A204.1 (cell line): Measurements from ENCODE around the gene NUCKS1.

Experiments
- FAIRE-seq: peaks from 2 replicates; lab custom pipeline; 2012; peaks lifted over from hg19 to GRCh38; lab: Jason Lieb, UNC

NUCKS1 gene

DNA sequence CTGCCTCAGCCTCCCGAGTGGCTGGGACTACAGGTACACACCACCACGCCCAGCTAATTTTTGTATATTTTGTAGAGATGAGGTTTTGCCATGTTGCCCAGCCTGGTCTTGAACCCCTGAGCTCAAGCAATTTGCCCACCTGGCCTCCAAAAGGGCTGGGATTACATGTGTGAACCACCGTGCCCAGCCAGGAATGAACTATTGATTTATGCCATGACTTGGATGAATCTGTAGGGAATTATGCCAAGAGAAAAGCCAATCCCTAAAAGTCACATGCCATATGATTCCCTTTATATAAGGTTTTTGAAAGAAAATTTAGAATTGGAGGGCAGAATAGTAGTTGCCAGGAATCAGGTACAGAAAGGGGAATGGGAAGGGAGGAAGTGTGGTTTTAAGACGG is 50.6 kb downstream of the NUCKS1 start:
- no peak for FAIRE-seq

DNA sequence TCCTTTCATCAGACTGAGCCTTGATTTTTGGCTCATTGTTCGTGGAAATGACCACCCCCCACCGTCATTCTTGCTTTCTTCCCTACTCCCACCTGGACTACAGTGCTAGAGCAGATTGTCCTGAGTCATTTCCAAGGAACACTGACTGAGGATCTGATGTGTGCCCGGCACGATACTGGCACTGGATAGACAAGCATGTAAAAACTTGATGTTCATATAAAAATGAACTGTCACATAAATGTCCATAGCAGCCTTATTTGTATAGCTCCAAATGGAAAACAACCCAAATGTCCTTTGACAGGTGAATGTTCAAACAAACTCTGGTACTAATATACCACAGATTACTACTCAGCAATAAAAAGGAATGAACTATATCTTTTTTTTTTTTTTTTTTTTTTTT is 51.1 kb downstream of the NUCKS1 start:
- no peak for FAIRE-seq

DNA sequence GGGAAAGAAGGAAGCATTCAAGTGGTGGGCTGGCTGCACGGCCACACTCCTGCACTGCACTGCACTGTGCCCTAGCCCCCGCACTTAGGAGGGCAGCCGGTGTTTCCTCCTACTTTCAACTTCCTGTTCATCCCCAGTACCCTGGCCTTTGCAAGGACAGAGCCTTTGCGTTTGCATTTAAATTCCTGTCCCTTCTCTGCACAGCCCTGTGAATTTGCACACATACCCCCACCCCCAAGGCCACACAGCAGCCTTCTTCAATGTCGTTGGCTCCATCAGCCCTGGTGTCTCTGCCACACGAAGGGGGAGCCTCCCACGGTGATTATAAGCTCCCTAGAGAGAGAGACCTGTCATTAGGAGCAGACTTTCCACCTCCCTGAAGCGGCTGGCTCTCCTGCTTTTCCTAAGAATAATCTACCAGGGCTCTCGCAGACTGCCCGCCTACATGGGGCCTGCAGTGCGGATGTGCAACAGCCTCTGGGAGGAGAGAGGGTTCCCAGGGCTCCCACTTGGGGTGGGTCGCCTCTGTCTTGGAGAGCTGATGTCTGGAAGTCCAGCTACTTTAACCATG is 56.5 kb downstream of the NUCKS1 start:
- FAIRE-seq: no peak

- no peak for FAIRE-seq
Measured at GRCh38 chr1:205692423-205692822, 57.6 kb downstream of the NUCKS1 start.

- FAIRE-seq: no peak
Measured at GRCh38 chr1:205690122-205690756, 59.7 kb downstream of the NUCKS1 start.

DNA sequence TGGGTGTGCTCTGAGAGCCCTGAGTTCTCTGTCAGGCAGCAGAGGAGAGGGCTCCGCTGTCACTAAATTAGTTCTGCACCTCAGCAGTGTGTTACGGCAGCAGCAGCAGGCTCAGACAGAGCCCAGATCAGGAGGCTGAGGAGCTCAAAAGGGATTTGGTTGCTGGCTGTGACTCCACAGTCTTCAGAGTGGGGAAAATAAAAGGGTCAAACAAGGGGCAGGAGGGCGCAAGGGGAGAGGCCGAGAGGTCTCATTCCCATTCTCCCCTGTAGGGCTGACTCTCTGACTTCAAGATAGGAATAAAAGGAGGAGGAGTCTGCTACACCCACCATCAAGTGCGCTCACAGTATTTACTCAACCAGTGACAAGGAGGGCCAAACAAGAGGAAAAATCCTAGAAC is 60.5 kb downstream of the NUCKS1 start:
- no peak for FAIRE-seq

- no peak for FAIRE-seq
Measured at GRCh38 chr1:205688171-205689080, 61.6 kb downstream of the NUCKS1 start.

GRCh38 chr1:205687242-205687641 is 62.7 kb downstream of the NUCKS1 start:
- no peak for FAIRE-seq

DNA sequence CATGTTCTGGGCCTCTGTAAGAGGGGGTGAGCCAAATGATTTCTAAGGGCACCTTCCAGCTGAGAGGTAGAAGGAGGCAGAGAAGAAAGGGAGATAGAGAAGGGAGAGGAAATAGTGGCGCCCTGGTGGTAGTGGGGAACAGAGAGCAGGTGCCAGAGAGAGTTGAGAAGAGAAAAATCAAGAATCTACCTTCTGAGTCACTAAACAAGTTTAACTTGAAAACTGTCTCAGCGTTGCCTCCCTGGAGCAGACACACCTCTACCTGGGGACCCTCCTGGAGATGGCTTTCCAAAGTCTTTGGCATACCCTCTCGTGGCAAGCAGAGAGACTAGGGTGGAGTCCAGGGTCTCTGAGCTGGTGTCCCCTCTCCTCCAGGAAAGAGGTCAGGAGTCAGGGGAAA is 68.6 kb downstream of the NUCKS1 start:
- no peak for FAIRE-seq

GRCh38 chr1:205680073-205680851 is 69.7 kb downstream of the NUCKS1 start, which contains the start of gene SLC45A3:
TSS of gene SLC45A3 (minus strand) at chr1:205680509. CDS start at chr1:205664656, 15,853 bp downstream.
- FAIRE-seq: no peak

DNA sequence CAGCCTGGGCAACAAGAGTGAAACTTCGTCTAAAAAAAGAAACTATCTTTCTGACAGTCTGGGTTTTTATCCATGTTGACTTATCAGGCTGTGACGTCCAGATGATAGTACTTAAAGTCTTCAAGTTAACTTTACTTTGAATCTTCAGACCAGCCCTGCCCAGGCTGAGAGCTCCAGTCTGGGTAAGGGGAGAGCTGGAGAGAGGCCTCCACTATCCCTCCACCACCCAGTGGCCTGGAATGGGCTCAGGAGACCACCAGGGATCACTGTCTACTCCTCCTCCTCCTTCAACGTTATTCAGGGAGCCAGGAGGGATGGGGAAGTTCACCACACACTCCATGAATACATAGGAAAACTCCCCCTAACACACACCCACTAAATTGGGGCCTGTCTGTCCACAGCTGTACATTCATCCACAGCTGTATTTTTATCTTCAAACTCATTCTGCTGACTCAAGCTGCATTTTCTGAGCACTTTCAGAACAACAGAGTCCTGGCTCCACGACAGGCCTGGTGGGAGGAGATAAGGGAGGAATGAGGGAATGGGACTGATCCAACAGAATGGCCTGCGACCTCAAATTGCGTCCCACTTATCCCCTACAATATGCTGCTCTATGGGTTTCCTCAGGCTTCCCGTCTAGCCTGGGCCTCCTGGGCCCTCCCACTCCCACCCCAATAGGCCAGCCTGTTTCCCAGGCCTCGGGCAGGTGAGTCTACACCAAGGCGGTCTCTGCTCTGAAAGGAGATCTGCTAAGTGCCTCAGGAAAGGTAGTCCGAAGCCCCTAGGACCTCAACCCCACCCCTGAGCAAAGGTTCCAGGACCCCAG is 71.5 kb downstream of the NUCKS1 start:
- FAIRE-seq: no peak

GRCh38 chr1:205677167-205677566 is 72.8 kb downstream of the NUCKS1 start:
- no peak for FAIRE-seq

DNA sequence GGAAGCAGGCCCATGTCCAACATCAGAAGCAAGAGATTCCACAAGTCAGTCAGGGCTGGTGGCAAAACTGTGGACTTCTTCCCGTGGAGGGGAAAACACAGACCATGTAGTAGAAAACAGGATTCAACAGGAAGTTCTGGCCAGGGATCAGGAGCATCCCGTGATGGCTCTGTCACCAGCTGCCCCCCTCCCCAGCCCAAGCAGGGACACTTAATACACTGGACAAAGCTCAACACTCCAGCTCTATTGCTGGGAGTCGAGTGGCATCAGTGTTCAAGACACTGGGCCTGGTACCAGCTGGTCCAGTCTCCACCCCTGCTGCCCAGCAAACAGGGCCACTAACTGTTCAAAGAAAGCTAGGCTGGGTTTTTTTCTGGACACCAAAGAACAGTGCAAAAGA is 73.4 kb downstream of the NUCKS1 start:
- FAIRE-seq: no peak

DNA sequence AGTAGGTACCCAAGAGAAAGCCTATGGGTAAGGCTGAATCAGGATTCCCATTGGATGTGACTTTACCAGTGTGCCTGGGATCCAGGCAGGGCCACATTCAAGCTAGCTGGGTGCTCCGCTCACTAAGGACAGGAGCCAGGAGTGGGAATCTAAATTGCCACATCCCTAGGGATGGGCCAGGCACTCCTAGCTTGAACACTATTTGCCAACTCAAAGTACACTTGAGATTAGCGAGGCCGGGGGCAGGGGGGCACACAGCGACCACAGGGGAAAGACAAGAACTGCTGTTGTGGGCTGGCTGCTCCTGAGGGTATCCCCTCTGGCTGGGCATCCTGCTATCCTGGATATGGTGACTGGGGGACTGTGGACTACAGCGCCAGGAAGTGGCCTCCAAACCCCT is 74.0 kb downstream of the NUCKS1 start:
- no peak for FAIRE-seq

DNA sequence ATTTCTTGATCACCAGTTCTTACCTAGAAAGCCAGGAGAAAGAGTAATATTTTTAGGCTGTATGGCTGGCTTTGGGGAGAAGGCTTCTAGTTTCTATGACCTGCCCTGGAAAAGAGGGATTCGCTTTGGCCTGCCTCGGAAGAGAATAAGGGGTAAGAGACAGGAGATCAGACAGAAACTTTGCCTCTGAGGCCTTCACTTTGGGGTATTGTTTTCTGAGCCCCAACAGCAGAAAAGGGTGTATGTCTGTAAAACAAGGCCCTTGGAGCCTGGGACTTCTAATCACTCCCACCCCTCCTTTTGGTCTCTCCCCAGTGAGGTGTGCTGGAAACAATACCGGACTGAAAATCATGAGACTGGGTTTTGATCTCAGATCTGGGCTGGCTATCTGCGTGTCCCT is 74.7 kb downstream of the NUCKS1 start:
- no peak for FAIRE-seq

GRCh38 chr1:205672970-205673369 is 77.0 kb downstream of the NUCKS1 start:
- FAIRE-seq: no peak

GRCh38 chr1:205672395-205672889 is 77.5 kb downstream of the NUCKS1 start:
- no peak for FAIRE-seq

GRCh38 chr1:205670611-205671430 is 79.2 kb downstream of the NUCKS1 start:
- no peak for FAIRE-seq

DNA sequence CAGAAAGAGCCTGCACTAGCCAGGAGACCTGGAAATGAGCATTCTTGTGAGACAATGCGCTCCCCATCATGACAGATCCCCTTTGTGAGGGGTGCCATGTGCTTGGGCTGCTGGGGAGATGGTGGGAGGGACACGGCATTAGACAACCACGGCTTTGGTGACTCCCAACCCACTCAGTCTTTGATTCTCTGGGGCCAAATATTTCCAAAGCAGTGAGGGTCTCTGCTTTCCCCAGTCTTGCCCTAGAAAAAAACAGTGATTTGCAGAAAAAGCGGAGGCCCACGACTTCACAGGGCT is 79.9 kb downstream of the NUCKS1 start:
- no peak for FAIRE-seq

GRCh38 chr1:205669341-205670149 is 80.4 kb downstream of the NUCKS1 start:
- FAIRE-seq: no peak
